WI38 (cell line): Measurements from ENCODE around the gene MAP1LC3B.

Source experiments
- H3K4me3 ChIP-seq: 2 replicates; pipeline ENCODE4 v1.5.1; 2011; ENCODE audit warnings: low read depth, mild to moderate bottlenecking, control low read depth, low read length
- CTCF ChIP-seq: IDR thresholded peaks from 2 replicates; pipeline ENCODE4 v1.5.1; 2012; ENCODE audit warnings: low read depth, mild to moderate bottlenecking, control low read depth, low read length

Gene MAP1LC3B

GRCh38 chr16:87426423-87427215 is 34.5 kb downstream of the MAP1LC3B start:
- H3K4me3 ChIP-seq = no peak overlapping the region
- TF ChIP-seq CTCF = no peak

- TF ChIP-seq CTCF = no peak
- no peak overlapping the region for H3K4me3 ChIP-seq
Observed at GRCh38 chr16:87431926-87432325, 39.8 kb downstream of the MAP1LC3B start.

GRCh38 chr16:87432330-87432915 is 40.3 kb downstream of the MAP1LC3B start:
- H3K4me3 ChIP-seq = no peak overlapping the region
- TF ChIP-seq CTCF = no peak

- no peak overlapping the region for H3K4me3 ChIP-seq
- TF ChIP-seq CTCF = no peak
Observed at GRCh38 chr16:87434146-87434667, 42.1 kb downstream of the MAP1LC3B start.

GRCh38 chr16:87435372-87436224 is 43.5 kb downstream of the MAP1LC3B start:
- TF ChIP-seq CTCF = no peak
- H3K4me3 ChIP-seq = no peak overlapping the region

GRCh38 chr16:87436225-87437172 is 44.4 kb downstream of the MAP1LC3B start:
- no peak overlapping the region for H3K4me3 ChIP-seq

More at GRCh38 chr16:87436225-87437172, 44.4 kb downstream of the MAP1LC3B start:
- no peak for TF ChIP-seq CTCF
